ENCODE results near the gene MAP4K3. TPM values are rescaled to one million over a fixed set of nuclear protein-coding genes. Genes with fewer than 3 reads are reported as not detected.

The MAP4K3 gene
- total RNA-seq (ENCODE audit: insufficient read depth, low replicate concordance), result 142 TPM

DNA sequence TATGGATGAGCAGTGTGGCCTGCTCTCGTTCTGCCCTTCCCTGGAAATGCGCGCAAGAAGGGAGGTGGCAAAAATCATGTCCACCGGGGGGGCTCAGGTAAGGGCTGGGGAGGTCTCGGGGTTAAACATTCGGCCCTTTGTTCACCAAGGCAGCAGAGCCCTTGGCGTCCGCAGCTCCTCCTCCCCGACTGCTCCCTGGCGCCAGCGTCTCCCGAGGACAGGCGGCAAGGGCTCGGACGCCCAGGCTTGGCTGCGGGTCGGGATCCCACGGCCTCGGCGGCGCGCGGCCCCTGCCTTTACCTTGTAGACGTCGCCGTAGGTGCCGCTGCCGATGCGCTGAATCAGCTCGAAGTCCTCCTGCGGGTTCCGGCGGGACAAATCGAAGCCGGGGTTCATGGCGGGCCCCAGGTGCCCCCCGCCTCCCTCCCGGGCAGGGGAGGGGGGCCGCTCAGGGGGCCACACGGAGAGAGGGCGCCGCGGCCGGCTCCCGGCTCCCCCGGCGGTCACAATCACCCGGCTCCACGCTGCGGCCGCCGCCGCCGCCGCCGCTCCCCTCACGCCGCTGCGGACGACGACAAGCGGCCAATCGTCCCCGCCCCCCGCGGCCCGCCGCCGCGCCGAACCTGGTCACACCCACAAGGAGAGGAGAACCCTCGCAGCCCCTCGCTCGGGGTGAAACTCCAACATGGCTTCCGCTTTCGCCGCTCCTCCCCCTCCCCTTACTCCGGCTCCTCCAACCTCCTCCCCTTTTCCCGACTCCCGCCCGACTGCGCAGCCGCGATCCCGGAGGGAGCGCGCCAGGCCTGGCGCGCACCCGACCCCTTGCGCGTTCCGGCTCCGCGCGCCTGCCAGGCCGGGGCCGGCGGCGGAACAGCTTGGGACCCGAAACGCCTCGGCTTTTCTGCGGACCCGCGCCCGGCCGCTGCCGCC is at the start of gene MAP4K3:
Gene MAP4K3, minus strand, starts transcription at position 694 of the 930 bp plus-strand sequence. Its CDS starts 298 bp downstream, at position 396.
- peak; percentile 98 for DNase-seq (ENCODE audit: low spot score)

DNA sequence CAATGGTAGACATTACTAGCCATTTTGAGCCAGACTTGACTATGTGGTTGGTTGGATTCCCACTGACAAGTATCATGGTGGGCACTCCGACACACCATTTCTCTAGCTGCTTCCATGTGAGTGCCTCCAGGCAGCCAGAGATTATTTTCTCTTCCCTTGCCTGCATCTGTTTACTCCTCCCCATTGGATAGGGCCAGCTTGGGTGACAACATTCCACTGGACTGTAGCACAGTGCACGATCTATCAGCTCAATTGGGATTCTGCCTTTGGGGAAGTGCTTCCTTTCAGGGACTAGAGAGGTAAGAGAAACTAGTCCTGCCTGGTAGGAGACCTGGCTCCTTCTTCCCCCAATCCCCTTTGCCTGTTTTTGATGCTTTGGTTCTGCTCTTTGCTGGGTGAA is 49.0 kb upstream of the MAP4K3 start:
- no peak for DNase-seq (ENCODE audit: low spot score)

DNA sequence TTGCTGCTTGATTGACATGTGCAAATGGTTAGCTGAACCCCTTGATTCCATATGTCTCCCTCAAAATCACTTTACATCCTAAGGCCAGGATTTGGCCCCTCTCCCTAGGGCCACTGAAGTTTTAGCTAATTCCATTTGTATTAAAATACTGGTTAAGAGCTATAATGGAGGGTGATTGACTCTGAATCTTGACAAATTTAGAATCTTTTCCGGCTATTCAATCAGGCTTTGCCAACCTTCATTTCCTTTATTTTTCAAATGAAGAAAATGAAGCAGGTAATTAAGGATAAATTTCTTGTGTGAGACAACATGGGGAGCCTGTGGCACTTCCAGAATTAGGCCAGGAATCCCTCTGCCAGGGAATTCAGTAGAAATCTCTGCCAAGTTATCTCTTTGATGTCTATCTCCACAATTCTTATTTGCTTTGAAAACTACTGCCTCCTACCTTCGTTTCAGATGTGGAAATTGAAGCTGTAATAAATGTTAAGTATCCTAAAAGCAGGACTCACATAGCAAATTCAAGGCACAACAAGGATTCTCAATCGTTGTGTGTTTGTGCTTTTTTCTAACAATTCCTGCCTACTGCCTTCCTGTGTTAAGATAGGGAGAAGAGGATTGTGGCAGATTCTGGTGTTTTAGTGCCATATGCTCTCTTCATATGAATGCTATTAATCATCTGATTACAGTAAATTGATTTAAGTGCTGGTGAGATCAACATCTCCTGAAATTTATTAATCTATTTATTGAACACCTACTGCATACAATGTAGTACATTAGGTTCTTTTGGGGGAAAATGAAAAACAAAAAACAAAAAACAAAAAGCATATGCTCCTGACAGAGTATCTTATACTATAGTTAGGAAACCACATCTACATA is 47.8 kb upstream of the MAP4K3 start:
- no peak for DNase-seq (ENCODE audit: low spot score)

DNA sequence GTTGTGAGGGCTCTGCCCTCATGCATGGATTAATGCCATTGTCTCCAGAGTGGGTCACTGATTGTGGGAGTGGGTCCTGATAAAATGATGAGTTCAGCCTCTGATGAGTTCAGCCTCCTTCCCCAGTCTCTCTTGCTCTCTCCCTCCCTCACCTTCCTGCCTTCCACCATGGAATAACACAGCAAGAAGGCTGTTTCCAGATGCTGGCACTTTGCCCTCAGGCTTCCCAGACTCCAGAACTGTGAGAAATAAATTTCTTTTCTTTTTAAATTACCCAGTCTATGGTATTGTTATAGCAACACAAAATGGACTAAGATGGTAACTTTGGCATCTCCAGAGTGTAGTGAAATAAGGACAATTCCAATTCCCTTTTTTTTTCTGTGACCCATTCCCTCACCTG is 47.1 kb upstream of the MAP4K3 start:
- DNase-seq (ENCODE audit: low spot score), result no peak

DNA sequence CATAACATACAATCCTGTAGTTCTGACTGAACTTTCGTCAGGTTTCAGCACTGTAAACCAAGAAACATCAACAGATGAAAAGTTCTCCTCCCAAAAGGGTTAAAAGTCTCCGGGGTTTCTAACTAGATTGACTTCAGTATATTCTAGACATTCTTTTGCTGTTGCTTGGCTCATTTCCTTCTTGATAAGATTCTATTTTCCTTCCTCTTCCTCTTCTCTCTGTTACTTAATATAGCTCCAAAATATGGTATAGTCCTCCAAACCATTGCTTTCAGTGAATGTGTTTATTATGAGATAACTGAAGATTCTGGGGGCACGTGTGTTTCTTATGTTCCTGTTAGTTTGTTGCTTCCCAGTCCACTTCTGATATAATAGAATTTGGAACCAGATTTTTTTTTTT is 46.4 kb upstream of the MAP4K3 start:
- no peak for DNase-seq (ENCODE audit: low spot score)

DNA sequence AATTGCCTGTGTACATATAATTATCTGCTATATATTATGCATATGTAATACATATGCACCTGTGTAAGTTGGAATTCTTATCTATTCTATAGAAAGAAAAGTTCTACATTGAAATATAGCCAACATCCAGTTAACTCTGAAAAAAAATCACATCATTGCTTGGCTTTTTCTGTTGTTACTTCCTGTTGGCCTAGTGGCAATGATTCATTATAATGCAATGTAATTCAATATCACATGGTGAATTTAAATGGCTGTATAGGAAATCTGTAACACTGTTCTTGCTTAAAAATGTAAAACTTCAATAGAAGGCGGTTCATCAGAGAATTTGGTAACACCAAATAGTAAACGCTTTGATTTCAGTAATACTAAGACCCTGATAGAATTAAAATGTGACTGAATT is 44.5 kb upstream of the MAP4K3 start:
- DNase-seq (ENCODE audit: low spot score), result no peak

DNA sequence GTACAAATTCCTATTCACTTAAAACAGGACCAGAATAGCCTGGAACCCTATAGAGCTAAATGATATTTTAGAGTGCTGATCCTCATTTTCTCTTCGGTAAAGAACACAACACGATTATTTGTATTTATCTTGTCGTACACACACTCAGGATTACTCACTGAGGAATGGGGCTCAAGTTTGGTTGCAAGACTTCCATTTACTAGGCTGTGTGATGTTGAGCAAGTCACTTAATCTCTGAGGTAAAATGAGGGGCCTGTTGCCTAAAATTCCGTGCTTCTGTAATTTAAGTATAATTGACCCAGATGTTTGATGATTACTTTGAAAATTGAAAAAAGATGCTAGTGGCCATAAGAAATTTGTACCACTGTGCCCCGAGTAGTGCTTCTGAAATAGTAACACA is 42.6 kb upstream of the MAP4K3 start:
- DNase-seq (ENCODE audit: low spot score), result no peak

DNA sequence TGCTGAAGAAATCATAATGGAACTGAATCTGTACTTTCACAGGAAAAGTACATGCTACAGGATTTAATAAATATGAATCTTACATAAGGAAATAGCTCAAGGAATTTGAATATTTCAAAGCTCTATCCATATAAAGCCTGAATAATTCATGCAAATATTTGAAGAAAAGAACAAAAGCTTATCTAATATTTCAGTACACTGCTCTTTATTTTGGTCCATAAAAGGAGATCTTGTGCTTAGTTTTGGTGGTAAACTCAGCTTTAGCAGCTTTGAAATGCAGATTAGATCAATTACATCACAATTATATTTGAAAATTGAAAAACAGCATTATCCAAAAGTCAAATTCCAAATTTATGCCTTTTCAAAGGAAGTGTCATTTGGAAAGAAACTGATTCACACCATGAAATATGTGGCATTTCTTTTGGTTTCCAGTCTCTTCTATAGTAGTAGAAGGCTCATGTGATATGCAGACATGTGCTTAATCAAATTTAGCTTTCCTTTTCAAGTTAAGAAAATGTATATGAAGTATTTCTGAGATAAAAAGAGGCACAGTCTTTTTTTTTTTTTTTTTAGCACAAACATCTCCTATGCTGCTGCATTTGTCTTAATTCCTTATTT is 42.1 kb upstream of the MAP4K3 start:
- DNase-seq (ENCODE audit: low spot score), result no peak

DNA sequence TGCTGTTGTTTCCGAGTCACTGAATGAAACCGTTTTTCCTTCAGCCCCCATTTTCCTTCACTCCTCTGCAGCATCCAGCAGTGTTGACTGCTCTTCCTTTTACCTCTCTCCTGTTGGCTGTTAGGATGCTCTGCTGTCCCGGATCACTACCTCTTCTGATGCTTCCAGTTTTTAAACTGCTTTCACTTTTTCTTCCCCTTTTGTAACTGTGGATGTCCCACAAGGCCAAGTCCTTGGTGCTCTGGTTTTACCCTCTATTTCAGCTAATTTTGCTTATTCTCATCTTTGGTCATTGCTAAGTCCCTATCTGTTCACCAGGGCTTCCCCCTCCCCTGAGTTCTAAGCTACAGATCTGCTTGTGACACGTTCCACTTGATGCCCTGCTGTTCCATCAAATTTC is 39.4 kb upstream of the MAP4K3 start:
- no peak for DNase-seq (ENCODE audit: low spot score)

DNA sequence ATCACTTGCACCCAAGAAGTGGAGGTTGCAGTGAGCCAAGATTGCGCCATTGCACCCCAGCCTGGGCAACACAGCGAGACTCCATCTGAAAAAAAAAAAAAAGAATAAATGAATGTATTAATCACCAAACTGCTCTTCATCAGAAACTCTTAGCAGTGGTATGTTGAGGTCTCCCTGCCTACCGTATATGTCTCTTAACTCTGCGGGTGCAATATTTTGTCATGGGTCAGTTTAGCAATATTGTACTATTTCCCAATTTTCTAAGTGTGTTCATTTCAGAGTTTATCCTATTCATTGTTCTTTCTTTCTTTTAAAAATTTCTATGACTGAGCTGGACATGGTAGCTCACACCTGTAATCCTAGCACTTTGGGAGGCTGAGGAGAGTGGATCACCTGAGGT is 37.9 kb upstream of the MAP4K3 start:
- no peak for DNase-seq (ENCODE audit: low spot score)

DNA sequence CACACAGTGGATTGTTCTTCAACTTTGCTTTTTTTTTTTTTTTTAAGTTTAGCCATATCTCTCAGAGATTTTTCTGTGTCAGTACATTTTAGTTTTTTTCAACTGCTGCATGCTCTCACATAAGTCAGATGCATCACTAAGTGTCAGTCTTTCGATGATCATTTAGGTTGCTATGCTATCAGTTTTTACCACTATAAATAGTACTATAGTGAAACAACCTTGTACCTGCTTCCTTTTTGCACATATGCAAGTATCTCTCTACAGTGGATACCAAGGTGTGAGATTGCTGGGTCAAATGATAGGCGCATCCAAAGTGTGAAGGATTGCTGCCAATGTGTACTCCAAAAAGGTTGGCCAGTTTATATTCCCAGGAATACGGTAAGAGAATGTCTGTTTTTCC is 33.5 kb upstream of the MAP4K3 start:
- no peak for DNase-seq (ENCODE audit: low spot score)

DNA sequence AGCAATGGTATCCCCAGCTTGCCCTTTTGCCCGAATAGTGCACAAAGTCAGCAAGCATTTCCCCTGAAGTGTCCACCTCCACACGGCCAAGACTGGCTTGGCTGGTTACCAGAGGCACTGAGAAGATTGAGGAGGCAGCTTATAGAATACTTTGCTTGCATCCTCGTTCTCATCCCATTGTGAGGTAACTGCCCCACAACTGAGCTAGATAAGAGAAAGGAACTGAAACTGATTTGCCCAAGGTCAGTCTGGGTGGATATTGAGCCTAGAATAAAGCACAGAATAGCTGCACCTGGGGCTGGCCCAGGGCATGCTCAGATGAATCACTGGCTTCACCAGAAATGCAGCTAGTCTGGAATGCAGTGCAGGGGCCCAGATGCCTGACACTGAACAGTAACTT is 32.7 kb upstream of the MAP4K3 start:
- peak; percentile 83 for DNase-seq (ENCODE audit: low spot score)

DNA sequence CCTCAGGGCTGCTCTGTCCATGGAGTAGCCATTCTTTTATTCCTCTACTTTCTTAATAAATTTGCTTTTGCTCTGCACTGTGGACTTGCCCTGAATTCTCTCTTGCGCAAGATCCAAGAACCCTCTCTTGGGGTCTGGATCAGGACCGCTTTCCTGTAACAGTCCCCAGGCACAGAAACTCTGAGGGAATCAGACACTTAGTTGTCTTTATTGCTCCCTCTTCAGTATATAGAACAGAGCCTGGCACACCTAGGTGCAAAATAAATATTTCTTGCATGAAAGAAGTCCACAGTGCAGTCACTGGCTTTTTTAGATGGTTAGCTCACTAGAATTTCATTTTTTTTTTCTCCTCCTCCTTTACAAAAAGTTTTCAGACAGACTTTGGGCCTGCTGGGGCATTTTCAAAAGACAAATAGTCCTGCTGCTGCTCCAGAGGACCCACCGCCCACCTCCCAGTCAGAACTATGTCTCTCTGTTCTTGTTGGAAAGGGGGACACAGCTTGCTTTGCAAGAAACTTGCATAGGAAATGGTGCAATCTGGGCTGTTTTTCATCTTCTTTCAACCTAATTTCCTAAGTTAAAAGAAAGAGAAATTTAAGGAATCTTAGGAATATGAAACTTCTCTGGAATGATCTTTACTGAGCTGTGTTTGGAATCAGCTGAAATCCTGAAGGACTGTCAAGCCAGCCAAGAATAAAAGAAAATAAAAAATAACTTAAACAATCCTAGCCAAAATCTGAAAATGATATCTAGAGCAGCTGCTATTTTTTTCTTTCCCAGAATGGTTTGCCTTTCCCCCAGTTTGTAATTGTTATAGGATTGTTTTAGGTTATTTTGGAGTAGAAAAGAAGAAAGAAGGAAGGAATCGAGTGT is 31.7 kb upstream of the MAP4K3 start:
- peak; percentile 50 for DNase-seq (ENCODE audit: low spot score)

DNA sequence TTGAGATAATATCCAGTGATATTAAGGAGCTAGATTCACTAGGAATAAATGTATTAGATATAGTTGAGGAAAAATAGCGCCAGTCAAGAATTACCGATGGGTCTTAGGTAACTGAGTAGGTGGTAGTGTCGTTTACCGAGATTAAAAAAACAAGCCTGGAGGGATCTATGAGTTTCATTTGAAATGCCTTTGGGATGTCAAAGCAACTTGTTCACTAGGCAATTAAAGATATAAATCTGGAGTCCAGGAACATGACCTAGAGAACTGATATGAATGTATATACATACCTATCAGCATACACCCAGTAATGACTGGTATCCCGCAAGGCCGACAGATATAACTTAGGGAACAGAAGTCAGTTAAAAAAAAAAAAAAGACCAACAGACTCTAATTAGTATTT is 29.2 kb upstream of the MAP4K3 start:
- no peak for DNase-seq (ENCODE audit: low spot score)

DNA sequence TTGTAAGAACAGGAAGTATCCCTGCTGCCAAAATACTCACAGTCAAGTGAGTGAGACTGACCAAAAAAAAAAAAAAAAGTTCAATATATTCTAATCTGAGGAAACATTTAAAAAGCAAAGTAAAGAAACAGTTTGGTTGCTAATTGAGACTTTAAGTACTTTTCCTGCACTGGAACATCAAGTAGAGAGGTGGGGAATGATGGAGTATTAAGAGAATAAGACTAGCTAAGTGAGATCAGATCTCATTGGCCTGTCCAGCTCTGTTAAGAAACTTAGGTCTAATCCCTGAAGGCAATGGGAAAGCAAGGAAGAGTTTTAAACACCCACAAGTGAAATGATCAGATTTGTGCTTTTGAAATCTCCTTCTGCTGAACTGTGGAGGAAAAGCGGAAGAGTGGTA is 27.8 kb upstream of the MAP4K3 start:
- no peak for DNase-seq (ENCODE audit: low spot score)

DNA sequence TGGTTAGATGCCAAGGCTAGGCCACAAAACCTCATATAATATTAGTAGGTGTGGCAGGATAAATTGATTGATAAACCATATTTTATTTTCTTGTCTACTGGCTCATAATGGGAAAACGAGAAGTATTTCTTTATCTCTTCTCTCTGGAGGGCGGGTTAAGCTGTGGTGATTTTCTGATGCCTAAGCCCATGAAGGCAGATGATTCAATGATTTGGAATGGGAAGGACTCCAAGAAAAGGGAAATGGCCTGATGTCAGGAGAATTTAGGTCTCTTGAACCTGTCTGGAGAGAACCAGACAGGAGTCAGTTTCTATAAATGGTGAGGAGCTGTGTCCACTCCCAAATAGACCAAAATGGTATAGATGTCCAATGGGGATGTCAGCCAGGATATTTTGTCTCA is 18.7 kb upstream of the MAP4K3 start:
- no peak for DNase-seq (ENCODE audit: low spot score)

DNA sequence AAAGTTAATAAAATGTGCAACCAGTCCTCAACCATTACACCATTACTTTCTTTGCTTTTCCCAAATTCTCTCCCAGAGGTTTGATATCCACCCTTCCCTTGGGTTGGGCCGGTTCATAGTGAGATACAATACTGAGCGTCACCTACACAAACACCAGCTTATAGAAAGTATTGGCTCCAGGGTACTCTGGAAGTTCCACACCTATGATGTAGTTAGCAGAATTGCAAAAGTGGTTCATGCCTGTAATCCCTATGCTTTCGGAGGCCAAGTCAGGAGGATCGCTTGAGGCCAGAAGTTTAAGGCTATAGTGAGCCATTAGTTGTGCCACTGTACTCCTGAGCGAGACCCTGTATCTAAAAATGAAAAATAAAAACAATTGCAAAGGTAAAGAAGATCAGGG is 15.3 kb upstream of the MAP4K3 start:
- no peak for DNase-seq (ENCODE audit: low spot score)

DNA sequence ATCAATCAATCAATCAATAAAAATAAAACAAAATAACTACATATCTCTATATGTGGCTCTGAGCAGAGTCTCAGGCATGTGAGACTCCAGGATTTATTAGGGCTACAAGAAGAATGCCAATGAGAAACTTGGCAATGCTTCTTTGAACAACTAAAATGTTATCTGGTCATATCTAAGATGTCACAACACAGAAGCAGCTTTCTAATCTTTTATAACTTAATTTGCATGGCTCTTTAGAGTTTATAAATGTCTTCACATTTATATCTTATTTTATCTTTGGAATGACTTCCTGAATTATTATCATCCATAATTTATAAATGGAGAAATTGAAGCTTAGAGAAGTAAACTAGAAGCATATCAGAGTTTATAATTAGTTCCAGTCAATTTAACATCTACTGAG is 14.9 kb upstream of the MAP4K3 start:
- DNase-seq (ENCODE audit: low spot score), result no peak

DNA sequence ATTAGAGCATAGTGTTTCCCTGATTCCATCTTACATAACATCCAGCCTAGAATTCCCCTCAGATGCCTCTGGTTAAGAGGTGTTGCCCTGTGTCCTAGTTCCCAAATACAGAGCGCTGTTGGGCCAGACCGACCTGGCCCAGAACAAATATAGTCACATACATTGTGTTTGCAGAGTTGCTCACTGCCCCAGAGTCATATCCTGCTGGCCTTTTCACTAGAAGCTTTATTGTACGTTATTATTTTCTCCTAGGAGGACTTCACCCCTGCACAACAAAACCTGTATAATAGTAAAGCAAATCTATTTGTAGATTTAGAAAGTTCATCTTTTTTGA is 11.1 kb upstream of the MAP4K3 start:
- no peak for DNase-seq (ENCODE audit: low spot score)

DNA sequence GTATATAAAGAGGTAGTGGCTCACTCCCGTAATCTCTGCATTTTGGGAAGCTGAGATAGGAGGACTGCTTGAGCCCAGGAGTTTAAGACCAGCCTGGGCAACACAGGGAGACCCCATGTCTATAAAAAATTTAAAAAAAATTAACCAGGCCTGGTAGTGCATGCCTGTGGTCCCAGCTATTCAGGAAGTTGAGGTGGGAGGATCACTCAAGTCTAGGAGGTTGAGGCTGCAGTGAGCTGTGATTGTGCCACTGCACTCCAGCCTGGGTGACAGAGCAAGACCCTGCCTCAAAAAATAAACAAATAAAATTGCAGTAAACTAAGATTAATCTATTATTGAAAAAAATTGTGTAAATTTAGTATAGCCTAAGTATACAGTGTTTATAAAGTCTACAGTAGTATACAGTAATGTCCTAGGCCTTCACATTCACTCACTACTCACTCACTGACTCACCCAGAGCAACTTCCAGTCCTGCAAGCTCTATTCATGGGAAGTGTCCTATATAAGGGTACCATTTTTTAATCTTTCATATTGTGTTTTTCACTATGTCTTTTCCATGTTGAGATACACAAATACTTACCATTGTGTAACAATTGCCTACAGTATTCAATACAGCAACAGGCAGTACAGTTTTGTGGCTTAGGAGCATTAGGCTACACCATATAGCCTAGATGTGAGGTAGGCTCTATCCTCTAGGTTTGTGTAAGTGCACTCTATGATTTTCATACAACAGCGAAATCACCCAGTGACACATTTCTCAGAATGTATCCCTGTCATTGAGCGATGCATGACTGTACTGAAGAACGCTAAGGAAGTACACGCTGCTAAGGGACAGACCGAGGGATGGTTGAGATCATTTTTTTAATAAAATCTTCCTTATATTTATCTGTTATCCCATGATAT is 10.4 kb upstream of the MAP4K3 start:
- no peak for DNase-seq (ENCODE audit: low spot score)

Measured in umbilical cord (tissue), 2 donors.